Uterus (tissue), 4 donors: ENCODE data around the gene RBM7. TPM values are rescaled to one million over a fixed set of nuclear protein-coding genes. Genes with fewer than 3 reads are reported as not detected.

Experiments
- DNase-seq, 2 donors: peaks; one replicate each; pipeline ENCODE4 v3.0.0-alpha.2; 2019 to 2020
- H3K27ac ChIP-seq, 2 donors: fragments of 200-600 bp; sonication (generic); 1 replicate in 1 of 2; 2 replicates in 1 of 2; pipeline ENCODE4 v1.5.1; 2016 to 2018
- H3K27me3 ChIP-seq, 2 donors: fragments of 200-600 bp; sonication (generic); one replicate each; pipeline ENCODE4 v1.5.1; 2018 to 2019; ENCODE audit warnings: control low read depth in 1 of 2
- H3K36me3 ChIP-seq, 2 donors: fragments of 200-600 bp; sonication (generic); one replicate each; pipeline ENCODE4 v1.5.1; 2019; ENCODE audit warnings: control low read depth in 1 of 2
- H3K4me1 ChIP-seq, 2 donors: fragments of 200-600 bp; sonication (generic); one replicate each; pipeline ENCODE4 v1.5.1; 2018 to 2019; ENCODE audit warnings: control low read depth in 1 of 2
- H3K4me3 ChIP-seq, 2 donors: fragments of 200-600 bp; sonication (generic); 1 replicate in 1 of 2; 2 replicates in 1 of 2; pipeline ENCODE4 v1.5.1; 2018 to 2019; ENCODE audit warnings: mild to moderate bottlenecking in 1 of 2
- H3K9me3 ChIP-seq, 2 donors: fragments of 200-600 bp; sonication (generic); one replicate each; pipeline ENCODE4 v1.5.1; 2019; ENCODE audit warnings: control low read depth in 1 of 2
- CTCF ChIP-seq, 4 experiments: fragments of 200-600 bp in 2 of 4; fragments of 450-650 bp in 2 of 4; sonication (generic) in 2 of 4; IDR thresholded peaks; one replicate each; pipeline ENCODE4 v1.5.1; 2016 to 2019; ENCODE audit warnings: antibody characterized with exemption in 4 of 4, mild to moderate bottlenecking in 2 of 4, moderate library complexity in 1 of 4
- POLR2A ChIP-seq, 2 donors: fragments of 450-650 bp; IDR thresholded peaks; one replicate each; pipeline ENCODE4 v1.6.1; 2016; ENCODE audit warnings: antibody characterized with exemption in 2 of 2, mild to moderate bottlenecking in 1 of 2, moderate library complexity in 1 of 2
- intact Hi-C: fragments of 100-400 bp; cut with DNase I; formaldehyde crosslinking; loops from one replicate; pipeline ENCODE4 v1.15.1; 2023; ENCODE audit warnings: low total_unique reads
- total RNA-seq, 4 donors: library from RNA; depleted of rRNA in 3 of 4; stranded (reverse); fragments of >200 nt in 3 of 4; gene quantifications; one replicate each; pipeline versions ENCODE4 v1.1.0 to v1.2.4, GENCODE V29; 2014 to 2023
- donor health status: DM: yes; HTN: yes; CAD: no.

RBM7 gene
- total RNA-seq, 4 donors from 2014 or later = 12.8 to 107 (median 44.1) TPM

DNA sequence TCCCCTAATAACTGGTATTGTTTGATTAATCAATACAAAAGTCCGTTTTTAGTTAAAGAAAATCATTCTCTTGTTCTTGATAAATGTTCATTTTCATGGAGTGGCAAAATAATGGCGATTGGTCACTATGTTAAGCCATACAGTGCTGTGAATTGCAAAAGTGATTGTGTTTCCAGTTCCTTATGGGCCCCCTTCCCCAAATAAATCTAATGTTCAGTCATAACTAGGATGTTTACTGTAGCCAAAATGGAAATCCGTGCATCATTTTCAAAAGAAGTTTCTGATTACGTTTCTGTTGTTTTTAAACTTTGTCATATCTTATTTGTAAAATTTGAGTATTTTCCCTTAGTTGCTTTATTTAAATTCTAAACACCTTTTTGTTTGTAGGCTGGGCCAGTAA is 845 bp downstream of the RBM7 start:
- Histone ChIP-seq H3K36me3 (no peaks in the 10 kb centered on the region), H3K9me3 (no peaks in the 10 kb centered on the region), H3K4me3 (peak overlapping the region; percentile 80 to 84), H3K4me1 (peaks cover 0 to 18% of the 10 kb centered on the region in 2 donors), H3K27ac (peak overlapping the region; percentile 97 to 98), H3K27me3 (no peaks in the 10 kb centered on the region)
- intact Hi-C loops = no loop called here
- TF ChIP-seq POLR2A (IDR thresholded peaks at IDR 0.05) = no peak
- no peak for DNase-seq

DNA sequence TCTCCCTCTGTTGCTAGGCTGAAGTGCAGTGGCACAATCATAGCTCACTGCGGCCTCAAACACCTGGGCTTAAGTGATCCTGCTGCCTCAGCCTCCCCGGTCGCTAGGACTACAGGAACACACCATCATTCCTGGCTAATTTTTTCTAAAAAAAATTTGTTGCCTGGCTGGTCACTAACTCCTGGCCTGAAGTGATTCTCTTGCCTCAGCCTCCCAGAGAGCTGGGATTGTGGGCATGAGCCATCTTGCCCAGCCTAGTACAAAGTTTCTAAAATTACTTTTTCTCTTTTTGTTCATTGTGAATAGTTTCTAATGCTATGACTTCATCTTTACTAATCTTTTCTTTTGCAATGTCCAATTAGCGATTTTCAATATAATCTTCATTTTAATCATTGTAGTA is 12.5 kb downstream of the RBM7 start:
- Histone ChIP-seq H3K9me3 (no peaks in the 10 kb centered on the region), H3K4me3 (no peak overlapping the region), H3K27ac (no peak overlapping the region), H3K27me3 (no peaks in the 10 kb centered on the region), H3K4me1 (no peaks in the 10 kb centered on the region), H3K36me3 (no peaks in the 10 kb centered on the region)
- no peak for DNase-seq
- TF ChIP-seq POLR2A (IDR thresholded peaks at IDR 0.05) = no peak
- TF ChIP-seq CTCF (IDR thresholded peaks at IDR 0.05) = no peak
- intact Hi-C loops = no loop called here

- H3K27ac ChIP-seq = no peak overlapping the region
- intact Hi-C loops = no loop called here
- no peaks in the 10 kb centered on the region for H3K4me1 ChIP-seq
- TF ChIP-seq CTCF (IDR thresholded peaks at IDR 0.05) (no peak), POLR2A (IDR thresholded peaks at IDR 0.05) (no peak)
- no peak overlapping the region for H3K4me3 ChIP-seq
- DNase-seq = no peak
- no peaks in the 10 kb centered on the region for H3K9me3 ChIP-seq
- no peaks in the 10 kb centered on the region for H3K27me3 ChIP-seq
- H3K36me3 ChIP-seq = no peaks in the 10 kb centered on the region
Measured at GRCh38 chr11:114413958-114414357, 13.5 kb downstream of the RBM7 start.

DNA sequence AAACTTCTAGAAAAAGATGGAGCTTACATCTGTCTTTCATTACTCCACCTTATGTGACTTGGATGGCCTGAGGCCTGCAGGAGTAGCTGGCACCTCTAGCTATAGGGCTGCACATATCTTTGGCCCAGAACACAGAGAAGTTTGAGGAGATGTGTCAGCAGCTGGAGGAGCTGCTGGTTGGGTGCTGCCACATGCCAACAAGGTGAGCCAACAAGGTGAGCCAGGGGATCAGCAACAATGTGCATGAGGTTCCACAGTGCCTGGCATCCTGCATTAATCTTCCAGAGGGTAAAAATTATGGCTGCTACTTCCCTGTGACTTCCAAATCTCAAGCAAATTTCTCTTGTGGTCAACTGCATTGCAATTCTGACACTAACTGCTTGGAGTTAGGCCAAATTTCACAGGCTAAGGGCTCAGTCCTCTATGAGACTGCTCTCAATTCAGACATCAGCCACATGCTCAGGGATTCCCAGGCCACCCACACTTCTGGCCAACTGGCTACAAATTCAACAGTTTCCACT is 16.0 kb downstream of the RBM7 start:
- no peak overlapping the region for H3K4me3 ChIP-seq

DNA sequence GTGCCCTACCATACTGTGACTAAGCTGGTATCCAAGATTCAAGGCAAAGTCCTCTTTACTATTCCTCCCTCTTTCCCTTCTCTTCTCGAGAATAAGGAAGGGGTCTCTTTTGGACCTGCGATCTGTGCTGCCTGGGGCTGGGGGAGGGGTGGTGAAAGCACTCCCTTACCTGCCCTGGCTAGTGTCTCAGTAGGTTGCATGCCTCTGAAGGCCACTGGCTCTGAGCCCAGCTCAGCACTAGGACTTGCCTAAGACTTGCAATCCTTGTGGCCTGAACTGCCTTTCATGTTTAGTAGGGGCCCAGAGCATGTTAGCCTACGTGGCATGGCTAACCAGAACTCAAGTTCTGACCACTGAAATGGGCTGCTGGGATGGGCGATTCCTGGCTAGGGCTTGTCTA is 25.8 kb downstream of the RBM7 start:
- no peak for TF ChIP-seq CTCF (IDR thresholded peaks at IDR 0.05)
- TF ChIP-seq POLR2A (IDR thresholded peaks at IDR 0.05) = no peak
- no peak overlapping the region for H3K27ac ChIP-seq
- H3K27me3 ChIP-seq = no peaks in the 10 kb centered on the region
- no peaks in the 10 kb centered on the region for H3K4me1 ChIP-seq
- intact Hi-C loops = no loop called here
- no peaks in the 10 kb centered on the region for H3K36me3 ChIP-seq
- H3K9me3 ChIP-seq = no peaks in the 10 kb centered on the region
- no peak overlapping the region for H3K4me3 ChIP-seq
- no peak for DNase-seq

More for the DNA sequence above, 16.0 kb downstream of the RBM7 start:
- Histone ChIP-seq H3K27me3 (no peaks in the 10 kb centered on the region), H3K36me3 (no peaks in the 10 kb centered on the region), H3K27ac (no peak overlapping the region), H3K4me1 (no peaks in the 10 kb centered on the region), H3K9me3 (no peaks in the 10 kb centered on the region)
- intact Hi-C loops = no loop called here
- TF ChIP-seq CTCF (IDR thresholded peaks at IDR 0.05) (no peak), POLR2A (IDR thresholded peaks at IDR 0.05) (no peak)
- DNase-seq = no peak

DNA sequence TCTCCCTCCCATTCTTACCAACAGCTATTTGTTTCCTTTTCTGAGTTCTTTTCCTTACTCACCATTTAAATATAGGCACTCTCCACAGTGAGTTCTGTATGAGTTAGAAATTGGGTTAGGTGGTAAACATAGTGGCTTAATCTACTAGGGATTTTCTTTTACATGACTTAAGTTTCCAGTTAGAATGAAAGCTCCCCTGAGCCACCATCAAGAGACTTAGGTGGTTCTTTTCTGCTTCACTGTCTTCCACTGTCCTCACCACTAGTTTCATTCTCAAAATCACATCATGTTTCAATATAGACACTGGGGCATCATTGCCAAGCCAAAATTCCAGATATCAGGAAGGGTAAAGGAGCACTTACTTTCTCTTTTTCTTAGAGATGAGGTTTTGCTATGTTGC is 29.8 kb downstream of the RBM7 start:
- Histone ChIP-seq H3K36me3 (no peaks in the 10 kb centered on the region), H3K27ac (no peak overlapping the region), H3K4me3 (no peak overlapping the region), H3K9me3 (no peaks in the 10 kb centered on the region), H3K27me3 (no peaks in the 10 kb centered on the region), H3K4me1 (no peaks in the 10 kb centered on the region)
- no peak for TF ChIP-seq CTCF (IDR thresholded peaks at IDR 0.05)
- no peak for TF ChIP-seq POLR2A (IDR thresholded peaks at IDR 0.05)
- intact Hi-C loops = no loop called here
- DNase-seq = no peak
